Measurements from ENCODE around the gene PLP2.

PLP2 gene

GRCh38 chrX:49176421-49177326, 5.0 kb downstream of the PLP2 start:
- Histone ChIP-seq H3K27me3 (ENCODE audit: control insufficient read depth in 1 of 2, insufficient read depth in 1 of 2, low read length in 2 of 2) (no peaks in the 10 kb centered on the region), H3K4me1 (ENCODE audit: control insufficient read depth, insufficient read depth, low read depth, low read length) (peaks cover 5% of the 10 kb centered on the region)

DNA sequence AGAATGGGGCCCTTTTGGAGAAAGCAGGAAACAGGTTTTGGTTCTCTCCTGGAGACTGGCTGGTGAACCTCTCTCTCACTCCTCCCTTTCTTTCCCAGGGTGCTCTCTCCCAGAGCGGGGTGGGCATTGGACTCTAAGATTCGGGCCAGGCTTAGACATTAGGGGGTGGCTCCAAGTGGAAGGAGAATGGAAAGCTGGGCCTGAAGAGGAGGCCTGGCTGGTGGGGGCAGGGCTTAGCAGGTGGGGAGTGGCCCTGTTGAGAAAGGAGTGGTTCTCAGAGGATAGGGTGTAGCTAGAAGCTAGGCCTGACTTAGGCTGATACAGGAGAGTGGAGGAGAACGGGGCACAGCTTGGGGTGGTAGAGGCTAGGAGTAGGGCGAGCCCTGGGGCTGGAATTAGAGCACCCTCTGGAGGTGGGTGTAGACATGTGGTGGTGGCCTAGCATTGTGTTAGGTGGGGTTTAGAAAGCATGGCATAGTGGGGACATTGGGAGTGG, 5.7 kb downstream of the PLP2 start:
- Histone ChIP-seq H3K23ac (ENCODE audit: low read length in 2 of 2) (no peak overlapping the region), H2BK5ac (ENCODE audit: low read depth, low read length, poor library complexity, severe bottlenecking) (no peak overlapping the region), H3K9ac (ENCODE audit: low read length) (no peak overlapping the region), H2BK15ac (ENCODE audit: low read depth, poor library complexity, severe bottlenecking) (no peak overlapping the region), H2BK12ac (ENCODE audit: low read length in 2 of 2) (no peak overlapping the region), H3K14ac (ENCODE audit: low read length in 2 of 2) (no peak overlapping the region), H3K4me2 (ENCODE audit: low read length, poor library complexity, severe bottlenecking) (no peak overlapping the region), H4K8ac (ENCODE audit: low read length) (no peak overlapping the region), H3K27ac (ENCODE audit: low read length, poor library complexity, severe bottlenecking) (no peak overlapping the region), H2AFZ (ENCODE audit: low read depth, low read length) (no peak overlapping the region), H3K4ac (ENCODE audit: low read depth in 1 of 2, low read length in 2 of 2) (no peak overlapping the region), H3K18ac (ENCODE audit: low read depth in 1 of 2, low read length in 2 of 2) (no peak overlapping the region), H3K36me3 (ENCODE audit: control insufficient read depth in 1 of 2, insufficient read depth in 2 of 2, low read depth in 1 of 2, low read length in 2 of 2) (peaks cover 20 to 63% of the 10 kb centered on the region in 2 experiments), H2AK5ac (ENCODE audit: low read length, severe bottlenecking) (no peak overlapping the region), H3K27me3 (ENCODE audit: control insufficient read depth in 1 of 2, insufficient read depth in 1 of 2, low read length in 2 of 2) (no peaks in the 10 kb centered on the region), H3K79me1 (replicated peaks; ENCODE audit: low read length, poor library complexity, severe bottlenecking) (peaks cover 4% of the 10 kb centered on the region), H3K4me3 (ENCODE audit: insufficient read depth in 1 of 2, low read depth in 1 of 2, low read length in 2 of 2) (no peak overlapping the region), H2BK120ac (ENCODE audit: low read depth, low read length) (peak overlapping the region; percentile 3), H4K91ac (ENCODE audit: low read length) (no peak overlapping the region), H3K9me3 (ENCODE audit: control insufficient read depth, low read length) (no peaks in the 10 kb centered on the region), H3K4me1 (ENCODE audit: control insufficient read depth, insufficient read depth, low read depth, low read length) (peaks cover 5% of the 10 kb centered on the region)
- no peak for DNase-seq
- 100% methylated on average over 4 of the region's 4 CpGs for WGBS

More at GRCh38 chrX:49176421-49177326, 5.0 kb downstream of the PLP2 start:
- Histone ChIP-seq H3K14ac (ENCODE audit: low read length in 2 of 2) (no peak overlapping the region), H3K27ac (ENCODE audit: low read length, poor library complexity, severe bottlenecking) (no peak overlapping the region), H3K23ac (ENCODE audit: low read length in 2 of 2) (no peak overlapping the region), H3K18ac (ENCODE audit: low read depth in 1 of 2, low read length in 2 of 2) (no peak overlapping the region), H2AFZ (ENCODE audit: low read depth, low read length) (no peak overlapping the region), H2BK120ac (ENCODE audit: low read depth, low read length) (peak overlapping the region; percentile 3), H2AK5ac (ENCODE audit: low read length, severe bottlenecking) (no peak overlapping the region), H2BK5ac (ENCODE audit: low read depth, low read length, poor library complexity, severe bottlenecking) (no peak overlapping the region), H3K36me3 (ENCODE audit: control insufficient read depth in 1 of 2, insufficient read depth in 2 of 2, low read depth in 1 of 2, low read length in 2 of 2) (peaks cover 20 to 61% of the 10 kb centered on the region in 2 experiments), H3K9ac (ENCODE audit: low read length) (no peak overlapping the region), H2BK15ac (ENCODE audit: low read depth, poor library complexity, severe bottlenecking) (no peak overlapping the region), H3K9me3 (ENCODE audit: control insufficient read depth, low read length) (no peaks in the 10 kb centered on the region), H3K79me1 (replicated peaks; ENCODE audit: low read length, poor library complexity, severe bottlenecking) (peaks cover 2% of the 10 kb centered on the region), H4K8ac (ENCODE audit: low read length) (no peak overlapping the region), H2BK12ac (ENCODE audit: low read length in 2 of 2) (no peak overlapping the region), H3K4me2 (ENCODE audit: low read length, poor library complexity, severe bottlenecking) (no peak overlapping the region), H3K4me3 (ENCODE audit: insufficient read depth in 1 of 2, low read depth in 1 of 2, low read length in 2 of 2) (no peak overlapping the region), H3K4ac (ENCODE audit: low read depth in 1 of 2, low read length in 2 of 2) (no peak overlapping the region), H4K91ac (ENCODE audit: low read length) (no peak overlapping the region)
- WGBS: 97% methylated on average over 21 of the region's 27 CpGs
- no peak for DNase-seq

GRCh38 chrX:49177873-49178480, 6.3 kb downstream of the PLP2 start:
- H3K9ac ChIP-seq (ENCODE audit: low read length): no peak overlapping the region
- no peak overlapping the region for H3K18ac ChIP-seq (ENCODE audit: low read depth in 1 of 2, low read length in 2 of 2)
- no peak overlapping the region for H2BK15ac ChIP-seq (ENCODE audit: low read depth, poor library complexity, severe bottlenecking)
- no peak overlapping the region for H4K8ac ChIP-seq (ENCODE audit: low read length)
- H3K4me1 ChIP-seq (ENCODE audit: control insufficient read depth, insufficient read depth, low read depth, low read length): peaks cover 4% of the 10 kb centered on the region
- no peak overlapping the region for H2AFZ ChIP-seq (ENCODE audit: low read depth, low read length)
- no peak overlapping the region for H3K23ac ChIP-seq (ENCODE audit: low read length in 2 of 2)
- no peaks in the 10 kb centered on the region for H3K9me3 ChIP-seq (ENCODE audit: control insufficient read depth, low read length)
- no peak overlapping the region for H2BK120ac ChIP-seq (ENCODE audit: low read depth, low read length)
- H3K27ac ChIP-seq (ENCODE audit: low read length, poor library complexity, severe bottlenecking): no peak overlapping the region
- no peak overlapping the region for H2AK5ac ChIP-seq (ENCODE audit: low read length, severe bottlenecking)
- no peak overlapping the region for H2BK5ac ChIP-seq (ENCODE audit: low read depth, low read length, poor library complexity, severe bottlenecking)
- 97% methylated on average over 23 of the region's 23 CpGs for WGBS
- peaks cover 21 to 66% of the 10 kb centered on the region in 2 experiments for H3K36me3 ChIP-seq (ENCODE audit: control insufficient read depth in 1 of 2, insufficient read depth in 2 of 2, low read depth in 1 of 2, low read length in 2 of 2)
- no peak overlapping the region for H3K4me2 ChIP-seq (ENCODE audit: low read length, poor library complexity, severe bottlenecking)
- no peak overlapping the region for H2BK12ac ChIP-seq (ENCODE audit: low read length in 2 of 2)
- no peak for DNase-seq
- no peak overlapping the region for H3K4me3 ChIP-seq (ENCODE audit: insufficient read depth in 1 of 2, low read depth in 1 of 2, low read length in 2 of 2)
- peaks cover 4% of the 10 kb centered on the region for H3K79me1 ChIP-seq (replicated peaks; ENCODE audit: low read length, poor library complexity, severe bottlenecking)
- no peak overlapping the region for H3K4ac ChIP-seq (ENCODE audit: low read depth in 1 of 2, low read length in 2 of 2)
- no peaks in the 10 kb centered on the region for H3K27me3 ChIP-seq (ENCODE audit: control insufficient read depth in 1 of 2, insufficient read depth in 1 of 2, low read length in 2 of 2)
- H3K14ac ChIP-seq (ENCODE audit: low read length in 2 of 2): no peak overlapping the region
- no peak overlapping the region for H4K91ac ChIP-seq (ENCODE audit: low read length)

DNA sequence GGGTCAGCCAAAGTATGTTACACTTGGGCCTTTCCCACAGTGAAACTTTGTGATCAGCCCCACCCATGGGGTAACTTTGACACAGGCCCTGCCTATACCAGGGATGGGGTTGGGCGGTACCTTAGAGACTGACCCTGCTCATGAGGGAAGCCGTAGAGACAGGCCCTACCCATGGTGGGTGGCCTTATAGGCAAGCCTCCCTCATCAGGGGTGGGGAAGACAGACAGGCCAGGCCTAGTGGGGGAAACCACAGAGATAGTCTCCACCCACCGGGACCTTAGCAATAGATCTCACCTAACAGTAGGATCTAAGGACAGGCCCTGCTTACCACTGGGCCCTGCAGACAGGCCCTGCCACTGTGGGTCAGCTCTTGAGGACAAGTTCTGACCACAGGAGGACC, 6.8 kb downstream of the PLP2 start:
- no peak overlapping the region for H3K18ac ChIP-seq (ENCODE audit: low read depth in 1 of 2, low read length in 2 of 2)
- no peak overlapping the region for H2BK15ac ChIP-seq (ENCODE audit: low read depth, poor library complexity, severe bottlenecking)
- no peak overlapping the region for H2BK12ac ChIP-seq (ENCODE audit: low read length in 2 of 2)
- H4K8ac ChIP-seq (ENCODE audit: low read length): no peak overlapping the region
- no peak overlapping the region for H3K27ac ChIP-seq (ENCODE audit: low read length, poor library complexity, severe bottlenecking)
- no peak for DNase-seq
- H3K79me1 ChIP-seq (replicated peaks; ENCODE audit: low read length, poor library complexity, severe bottlenecking): peaks cover 7% of the 10 kb centered on the region
- H3K23ac ChIP-seq (ENCODE audit: low read length in 2 of 2): no peak overlapping the region
- H3K27me3 ChIP-seq (ENCODE audit: control insufficient read depth in 1 of 2, insufficient read depth in 1 of 2, low read length in 2 of 2): no peaks in the 10 kb centered on the region
- no peak overlapping the region for H3K4me3 ChIP-seq (ENCODE audit: insufficient read depth in 1 of 2, low read depth in 1 of 2, low read length in 2 of 2)
- WGBS: 100% methylated on average over 2 of the region's 3 CpGs
- no peak overlapping the region for H2BK5ac ChIP-seq (ENCODE audit: low read depth, low read length, poor library complexity, severe bottlenecking)
- no peak overlapping the region for H4K91ac ChIP-seq (ENCODE audit: low read length)
- no peak overlapping the region for H2AK5ac ChIP-seq (ENCODE audit: low read length, severe bottlenecking)
- H3K4me1 ChIP-seq (ENCODE audit: control insufficient read depth, insufficient read depth, low read depth, low read length): no peaks in the 10 kb centered on the region
- no peak overlapping the region for H3K4me2 ChIP-seq (ENCODE audit: low read length, poor library complexity, severe bottlenecking)
- H2BK120ac ChIP-seq (ENCODE audit: low read depth, low read length): no peak overlapping the region
- no peak overlapping the region for H2AFZ ChIP-seq (ENCODE audit: low read depth, low read length)
- H3K9ac ChIP-seq (ENCODE audit: low read length): no peak overlapping the region
- no peaks in the 10 kb centered on the region for H3K9me3 ChIP-seq (ENCODE audit: control insufficient read depth, low read length)
- H3K4ac ChIP-seq (ENCODE audit: low read depth in 1 of 2, low read length in 2 of 2): no peak overlapping the region
- H3K36me3 ChIP-seq (ENCODE audit: control insufficient read depth in 1 of 2, insufficient read depth in 2 of 2, low read depth in 1 of 2, low read length in 2 of 2): peaks cover 23 to 67% of the 10 kb centered on the region in 2 experiments
- H3K14ac ChIP-seq (ENCODE audit: low read length in 2 of 2): no peak overlapping the region

Data from mesenchymal stem cell (in vitro differentiated cells and primary cell).